CD14-positive monocyte (primary cell): Measurements from ENCODE around the gene INPP4B. TPM values are rescaled to one million over a fixed set of nuclear protein-coding genes. Genes with fewer than 3 reads are reported as not detected.

Experiments used
- DNase-seq, 3 donors: peaks; one replicate each; pipeline ENCODE4 v3.0.0-alpha.2; 2011 to 2022
- H2AFZ ChIP-seq: 2 replicates; pipeline ENCODE4 v1.6.0; 2012; ENCODE audit warnings: mild to moderate bottlenecking, low read depth, low read length, inconsistent platforms; ENCODE audit not compliant: insufficient read depth, poor library complexity, severe bottlenecking
- H3K27ac ChIP-seq, 2 donors: 1 replicate in 1 of 2; 2 replicates in 1 of 2; pipeline ENCODE4 v1.5.1; 2012 to 2013; ENCODE audit warnings: low read length in 2 of 2, control low read depth in 1 of 2, inconsistent platforms in 1 of 2, low read depth in 1 of 2, mild to moderate bottlenecking in 1 of 2
- H3K27me3 ChIP-seq, 2 donors: one replicate each; pipeline versions ENCODE4 v1.6.0 to v1.6.1; 2011 to 2013; ENCODE audit warnings: low read length in 2 of 2; ENCODE audit not compliant: control insufficient read depth in 2 of 2, insufficient read depth in 2 of 2
- H3K36me3 ChIP-seq, 2 donors: replicated peaks in 1 of 2; 1 replicate in 1 of 2; 2 replicates in 1 of 2; pipeline versions ENCODE4 v1.5.1 to v1.6.1; 2012 to 2013; ENCODE audit warnings: low read length in 2 of 2, control low read depth in 1 of 2, inconsistent platforms in 1 of 2, mild to moderate bottlenecking in 1 of 2; ENCODE audit not compliant: insufficient read depth in 2 of 2, control insufficient read depth in 1 of 2
- H3K4me1 ChIP-seq, 2 donors: 1 replicate in 1 of 2; 2 replicates in 1 of 2; pipeline versions ENCODE4 v1.5.1 to v1.6.1; 2012 to 2013; ENCODE audit warnings: low read length in 2 of 2, control low read depth in 1 of 2, inconsistent platforms in 1 of 2, mild to moderate bottlenecking in 1 of 2, moderate library complexity in 1 of 2; ENCODE audit not compliant: insufficient read depth in 2 of 2, control insufficient read depth in 1 of 2
- H3K4me2 ChIP-seq: replicated peaks from 2 replicates; pipeline ENCODE3; 2012; ENCODE audit warnings: low read length, moderate library complexity, mild to moderate bottlenecking; ENCODE audit not compliant: poor library complexity, severe bottlenecking; ENCODE audit errors: extremely low read depth
- H3K4me3 ChIP-seq, 3 experiments: fragments of 200-600 bp in 1 of 3; sonication (generic) in 1 of 3; replicated peaks in 1 of 3; 1 replicate in 2 of 3; 2 replicates in 1 of 3; pipeline ENCODE4 v1.5.1; 2011 to 2013; ENCODE audit warnings: low read length in 3 of 3, mild to moderate bottlenecking in 3 of 3, control low read depth in 2 of 3, low read depth in 2 of 3, inconsistent platforms in 1 of 3, moderate library complexity in 1 of 3
- H3K79me2 ChIP-seq: 2 replicates; pipeline ENCODE4 v1.6.0; 2012; ENCODE audit warnings: mild to moderate bottlenecking, control low read depth, inconsistent platforms, low read length, moderate library complexity; ENCODE audit not compliant: insufficient read depth
- H3K9ac ChIP-seq: 2 replicates; pipeline ENCODE4 v1.6.0; 2017; ENCODE audit warnings: low read length, mild to moderate bottlenecking; ENCODE audit not compliant: insufficient read depth, poor library complexity, severe bottlenecking
- H3K9me3 ChIP-seq, 2 donors: replicated peaks in 1 of 2; 1 replicate in 1 of 2; 2 replicates in 1 of 2; pipeline versions ENCODE4 v1.5.1 to v1.6.1; 2012 to 2013; ENCODE audit warnings: low read length in 2 of 2, control low read depth in 1 of 2; ENCODE audit not compliant: control insufficient read depth in 1 of 2, insufficient read depth in 1 of 2
- H4K20me1 ChIP-seq: 2 replicates; pipeline ENCODE4 v1.6.0; 2012; ENCODE audit warnings: mild to moderate bottlenecking, low read length, control low read depth, moderate library complexity; ENCODE audit not compliant: insufficient read depth
- H3K27ac Mint-ChIP-seq, 7 donors: one replicate each; pipeline ENCODE4 v1.8.0; 2020; ENCODE audit warnings: mild to moderate bottlenecking in 7 of 7, mixed read lengths in 7 of 7, moderate library complexity in 6 of 7, inconsistent platforms in 2 of 7
- H3K27me3 Mint-ChIP-seq, 3 donors: one replicate each; pipeline ENCODE4 v1.8.0; 2021 to 2022; ENCODE audit warnings: low read depth in 3 of 3, mild to moderate bottlenecking in 3 of 3, mixed read lengths in 3 of 3, moderate library complexity in 3 of 3, inconsistent platforms in 1 of 3
- H3K36me3 Mint-ChIP-seq, 2 donors: one replicate each; pipeline ENCODE4 v1.8.0; 2020; ENCODE audit warnings: mixed read lengths in 2 of 2, inconsistent platforms in 1 of 2, mild to moderate bottlenecking in 1 of 2
- H3K4me1 Mint-ChIP-seq: one replicate; pipeline ENCODE4 v1.8.0; 2020; ENCODE audit warnings: mild to moderate bottlenecking, mixed read lengths
- H3K4me3 Mint-ChIP-seq, 2 donors: one replicate each; pipeline ENCODE4 v1.8.0; 2020; ENCODE audit warnings: mild to moderate bottlenecking in 2 of 2, mixed read lengths in 2 of 2, moderate library complexity in 1 of 2
- H3K9me3 Mint-ChIP-seq, 7 donors: one replicate each; pipeline ENCODE4 v1.8.0; 2020 to 2022; ENCODE audit warnings: mixed read lengths in 7 of 7, mild to moderate bottlenecking in 6 of 7, moderate library complexity in 6 of 7, inconsistent platforms in 2 of 7
- WGBS: methylation state at CpG from one replicate; pipeline ENCODE4 v1.1.5; 2013; ENCODE audit warnings: missing lambda C conversion rate; ENCODE audit not compliant: insufficient coverage; 5-methylcytosine and 5-hydroxymethylcytosine counted together
- intact Hi-C, 2 donors: fragments of 100-400 bp; cut with micrococcal nuclease; formaldehyde crosslinking; loops; one replicate each; pipeline versions ENCODE4 v1.15.0 to v1.15.1; 2023
- polyA plus RNA-seq, 3 donors: library from polyadenylated mRNA; depleted of rRNA in 1 of 3; unstranded in 2 of 3; stranded (reverse) in 1 of 3; fragments of 300-500 nt in 2 of 3; fragments of >200 nt in 1 of 3; fragmentation: Illumina TruSeq in 2 of 3; gene quantifications; 1 replicate in 2 of 3; 2 replicates in 1 of 3; pipeline ENCODE4 v1.2.3, GENCODE V29; 2012 to 2021
- TF ChIP-seq, protein P1 (sequence below): fragments of 200-600 bp; IDR thresholded peaks from one replicate; pipeline ENCODE4 v1.8.0; 2022; ENCODE audit warnings: antibody characterized with exemption, mild to moderate bottlenecking

INPP4B gene
- polyA plus RNA-seq, 3 donors = 0.13 to 0.38 (median 0.22) TPM

DNA sequence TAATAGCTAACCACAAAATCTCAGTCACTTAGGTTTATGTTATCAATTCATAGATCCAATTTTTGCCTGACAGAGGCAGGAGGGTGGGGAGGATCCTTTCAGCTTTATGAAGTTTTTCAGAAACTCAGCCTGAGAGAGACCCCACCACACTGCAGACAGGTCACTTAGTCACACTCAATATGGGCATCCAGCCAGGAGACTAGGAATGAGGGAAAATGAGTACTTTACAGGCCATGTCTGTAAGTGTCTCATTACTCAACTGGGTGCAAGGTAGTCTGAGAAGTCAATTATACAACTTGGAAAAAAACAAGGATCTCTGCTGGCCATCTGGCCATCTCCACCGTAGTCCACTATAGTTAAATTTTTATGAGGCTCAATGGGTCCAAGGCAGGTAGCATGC lies 365.9 kb downstream of the INPP4B start:
- H3K79me2 ChIP-seq = no peaks in the 10 kb centered on the region
- H3K4me1 Mint-ChIP-seq = peaks cover 9% of the 10 kb centered on the region
- no peaks in the 10 kb centered on the region for H3K9me3 ChIP-seq
- H3K36me3 ChIP-seq = no peaks in the 10 kb centered on the region
- no peak overlapping the region for H2AFZ ChIP-seq
- H3K27ac Mint-ChIP-seq = no peak overlapping the region
- TF ChIP-seq, protein P1, sequence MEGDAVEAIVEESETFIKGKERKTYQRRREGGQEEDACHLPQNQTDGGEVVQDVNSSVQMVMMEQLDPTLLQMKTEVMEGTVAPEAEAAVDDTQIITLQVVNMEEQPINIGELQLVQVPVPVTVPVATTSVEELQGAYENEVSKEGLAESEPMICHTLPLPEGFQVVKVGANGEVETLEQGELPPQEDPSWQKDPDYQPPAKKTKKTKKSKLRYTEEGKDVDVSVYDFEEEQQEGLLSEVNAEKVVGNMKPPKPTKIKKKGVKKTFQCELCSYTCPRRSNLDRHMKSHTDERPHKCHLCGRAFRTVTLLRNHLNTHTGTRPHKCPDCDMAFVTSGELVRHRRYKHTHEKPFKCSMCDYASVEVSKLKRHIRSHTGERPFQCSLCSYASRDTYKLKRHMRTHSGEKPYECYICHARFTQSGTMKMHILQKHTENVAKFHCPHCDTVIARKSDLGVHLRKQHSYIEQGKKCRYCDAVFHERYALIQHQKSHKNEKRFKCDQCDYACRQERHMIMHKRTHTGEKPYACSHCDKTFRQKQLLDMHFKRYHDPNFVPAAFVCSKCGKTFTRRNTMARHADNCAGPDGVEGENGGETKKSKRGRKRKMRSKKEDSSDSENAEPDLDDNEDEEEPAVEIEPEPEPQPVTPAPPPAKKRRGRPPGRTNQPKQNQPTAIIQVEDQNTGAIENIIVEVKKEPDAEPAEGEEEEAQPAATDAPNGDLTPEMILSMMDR = no peak
- peaks cover 3 to 6% of the 10 kb centered on the region in 2 donors for H3K4me1 ChIP-seq
- H3K27me3 ChIP-seq = no peaks in the 10 kb centered on the region
- peaks cover 0 to 2% (median 0%) of the 10 kb centered on the region in 7 donors for H3K9me3 Mint-ChIP-seq
- H3K27me3 Mint-ChIP-seq = no peaks in the 10 kb centered on the region
- no peak overlapping the region for H3K27ac ChIP-seq
- no CpG with 5 or more reads among the region's 1 CpG for WGBS
- intact Hi-C loops = no loop called here
- no peak overlapping the region for H3K4me2 ChIP-seq
- H3K4me3 ChIP-seq = no peak overlapping the region
- H3K36me3 Mint-ChIP-seq = no peaks in the 10 kb centered on the region
- H3K9ac ChIP-seq = no peak overlapping the region
- H3K4me3 Mint-ChIP-seq = no peak overlapping the region
- no peaks in the 10 kb centered on the region for H4K20me1 ChIP-seq
- no peak for DNase-seq

DNA sequence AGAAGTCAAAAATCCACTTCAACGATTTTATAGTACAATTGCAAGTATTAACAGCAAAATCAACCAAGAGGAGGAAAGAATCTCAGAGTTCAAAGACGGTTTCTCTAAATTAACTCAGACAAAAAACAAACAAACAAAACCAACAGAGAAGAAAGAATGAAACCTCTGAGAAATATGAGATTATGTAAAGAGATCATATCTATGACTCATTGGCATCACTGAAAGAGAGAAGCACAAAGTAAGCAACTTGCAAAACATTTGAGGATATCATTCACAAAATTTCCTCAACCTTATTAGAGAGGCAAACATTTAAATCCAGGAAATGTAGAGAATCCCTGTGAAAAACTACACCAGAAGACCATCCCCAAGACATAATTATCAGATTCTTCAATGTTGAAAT lies 370.4 kb downstream of the INPP4B start:
- Histone ChIP-seq H3K36me3 (no peaks in the 10 kb centered on the region), H3K27me3 (no peaks in the 10 kb centered on the region), H3K79me2 (no peaks in the 10 kb centered on the region), H3K9me3 (peaks cover 0 to 3% of the 10 kb centered on the region in 2 donors), H3K4me1 (no peaks in the 10 kb centered on the region), H4K20me1 (no peaks in the 10 kb centered on the region), H3K27ac (no peak overlapping the region), H3K4me2 (no peak overlapping the region), H2AFZ (no peak overlapping the region), H3K4me3 (no peak overlapping the region), H3K9ac (no peak overlapping the region)
- Mint-ChIP-seq H3K4me3 (no peak overlapping the region), H3K4me1 (peaks cover 4% of the 10 kb centered on the region), H3K9me3 (peaks cover 0 to 9% (median 2%) of the 10 kb centered on the region in 7 donors), H3K27ac (no peak overlapping the region), H3K27me3 (no peaks in the 10 kb centered on the region), H3K36me3 (no peaks in the 10 kb centered on the region)
- intact Hi-C loops = no loop called here
- TF ChIP-seq, protein P1 = no peak
- no CpG with 5 or more reads among the region's 2 CpGs for WGBS
- DNase-seq = no peak
